Aorta (tissue), 5 donors: Measurements from ENCODE around the gene ID1. TPM values are rescaled to one million over a fixed set of nuclear protein-coding genes. Genes with fewer than 3 reads are reported as not detected.

Experiments used
- ATAC-seq: fragments of 200-7000 bp; cut with Tn5 transposase; one replicate; pipeline ENCODE4 v1.9.1; 2022; ENCODE audit warnings: moderate library complexity; ENCODE audit not compliant: low FRiP score
- DNase-seq, 2 donors: peaks; one replicate each; pipeline ENCODE4 v3.0.0-alpha.2; 2020
- H3K27ac ChIP-seq, 2 donors: one replicate each; pipeline ENCODE4 v1.5.1; 2013; ENCODE audit warnings: low read length in 2 of 2, mild to moderate bottlenecking in 2 of 2, moderate library complexity in 2 of 2, control low read depth in 1 of 2, inconsistent platforms in 1 of 2, low read depth in 1 of 2
- H3K27me3 ChIP-seq, 2 donors: one replicate each; pipeline ENCODE4 v1.6.1; 2013; ENCODE audit warnings: control low read depth in 1 of 2, low read length in 1 of 2, mild to moderate bottlenecking in 1 of 2, moderate library complexity in 1 of 2; ENCODE audit not compliant: insufficient read depth in 2 of 2, control insufficient read depth in 1 of 2
- H3K36me3 ChIP-seq, 2 donors: one replicate each; pipeline ENCODE4 v1.6.1; 2013; ENCODE audit warnings: control low read depth in 1 of 2, low read length in 1 of 2, mild to moderate bottlenecking in 1 of 2; ENCODE audit not compliant: insufficient read depth in 2 of 2, control insufficient read depth in 1 of 2
- H3K4me1 ChIP-seq, 2 donors: one replicate each; pipeline ENCODE4 v1.6.1; 2013; ENCODE audit warnings: low read length in 2 of 2, control low read depth in 1 of 2, mild to moderate bottlenecking in 1 of 2, moderate library complexity in 1 of 2; ENCODE audit not compliant: insufficient read depth in 2 of 2, control insufficient read depth in 1 of 2
- H3K4me3 ChIP-seq, 2 donors: one replicate each; pipeline ENCODE4 v1.5.1; 2013; ENCODE audit warnings: low read length in 2 of 2, control low read depth in 1 of 2, mild to moderate bottlenecking in 1 of 2
- H3K9me3 ChIP-seq: one replicate; pipeline ENCODE4 v1.6.1; 2013; ENCODE audit warnings: mild to moderate bottlenecking, low read length; ENCODE audit not compliant: control insufficient read depth
- WGBS, 2 donors: extraction: QIAGEN DNeasy Blood & Tissue Kit; methylation state at CpG; one replicate each; pipeline ENCODE4 v1.1.7; 2013; 5-methylcytosine and 5-hydroxymethylcytosine counted together
- intact Hi-C, 2 donors: fragments of 100-400 bp; cut with DNase I; formaldehyde crosslinking; loops; one replicate each; pipeline versions ENCODE4 v1.14.2 to v1.15.0; 2022
- polyA plus RNA-seq, 2 donors: library from polyadenylated mRNA; stranded (reverse); fragments of 200-250 nt; gene quantifications; one replicate each; pipeline ENCODE4 v1.2.3, GENCODE V29; 2013
- total RNA-seq, 2 donors: library from RNA; stranded (reverse); fragmentation: NEBNext Ultra II Directional; extraction: Animal tissue kit (Norgen Biotek cat#: 25700); gene quantifications; one replicate each; pipeline ENCODE4 v1.2.1, GENCODE V29; 2021
- donor health status: healthy with polysubstance abuse.
- donor health status: Bipolar disorder and iron deficiency.
- donor health status: DM: no; HTN: no; CAD: no.
- donor health status: DM: no; HTN: no; CAD: no.
- donor health status: DM: yes; HTN: yes; CAD: no.

Gene ID1
- total and polyA plus RNA-seq, 4 donors = 163 to 396 (median 276) TPM

DNA sequence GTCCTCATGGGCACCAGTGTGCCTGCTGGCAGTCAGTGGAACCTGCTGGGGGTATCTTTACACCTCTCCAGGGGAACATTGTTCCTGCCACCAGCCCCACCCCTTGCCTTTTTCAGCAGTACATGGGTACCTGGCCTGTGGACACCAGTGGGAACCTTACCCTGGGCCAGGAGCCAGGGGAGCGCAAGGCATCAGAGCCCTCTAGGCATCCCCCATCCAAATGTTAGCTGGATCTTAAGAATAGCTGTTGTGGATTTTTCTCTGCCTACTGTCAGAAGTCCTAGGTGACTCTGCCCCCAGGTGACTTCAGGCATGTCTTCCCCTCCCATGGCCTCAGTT, 38.8 kb upstream of the ID1 start:
- no peak overlapping the region for H3K27ac ChIP-seq
- ATAC-seq = no peak
- H3K36me3 ChIP-seq = peaks cover 0 to 4% of the 10 kb centered on the region in 2 donors
- no peak for DNase-seq
- H3K27me3 ChIP-seq = no peaks in the 10 kb centered on the region
- peaks cover 0 to 2% of the 10 kb centered on the region in 2 donors for H3K4me1 ChIP-seq
- no peak overlapping the region for H3K4me3 ChIP-seq
- 89 to 100% methylated on average over 1 of the region's 1 CpG for WGBS, 2 donors
- intact Hi-C loops = no loop called here
- H3K9me3 ChIP-seq = no peaks in the 10 kb centered on the region

DNA sequence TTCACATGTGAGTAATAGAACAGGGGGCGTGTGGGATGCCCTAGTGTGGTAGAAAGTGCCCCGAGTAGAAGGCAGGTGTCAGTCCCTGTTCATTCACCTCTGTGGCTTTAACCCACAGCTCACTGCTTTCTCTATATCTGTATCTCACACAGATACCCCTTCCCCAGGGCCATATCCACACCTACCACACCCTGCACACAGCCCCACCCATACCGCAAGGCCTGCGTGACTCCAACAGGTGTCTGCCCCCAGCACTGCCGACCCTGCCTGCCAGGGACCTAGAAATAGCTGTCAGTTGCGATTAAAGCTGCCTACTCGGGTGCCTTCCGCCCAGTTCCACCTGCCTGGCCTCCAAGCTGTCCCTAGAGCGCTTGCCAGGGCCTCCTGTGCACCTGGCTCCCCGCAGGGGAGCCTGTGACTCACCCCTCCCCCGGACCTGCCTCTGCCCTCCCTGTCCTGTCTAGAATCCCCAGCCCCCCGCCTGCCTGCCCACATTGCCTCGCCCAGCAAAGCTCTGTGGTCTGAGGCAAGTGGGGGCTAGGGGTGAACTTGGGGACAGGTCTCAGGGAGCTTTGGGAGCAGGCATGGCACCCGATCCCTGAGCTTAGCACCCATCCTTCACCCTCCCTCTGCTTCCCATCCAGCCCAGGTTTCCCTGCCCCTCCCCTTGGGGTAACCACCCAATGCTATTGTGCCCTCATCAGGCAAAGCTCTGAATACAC, 38.3 kb upstream of the ID1 start:
- WGBS, 2 donors = 79 to 83% methylated on average over 14 of the region's 14 CpGs
- ATAC-seq = no peak
- intact Hi-C loops = no loop called here
- DNase-seq = no peak
- H3K9me3 ChIP-seq = no peaks in the 10 kb centered on the region
- no peaks in the 10 kb centered on the region for H3K4me1 ChIP-seq
- H3K36me3 ChIP-seq = peaks cover 0 to 3% of the 10 kb centered on the region in 2 donors
- no peaks in the 10 kb centered on the region for H3K27me3 ChIP-seq
- no peak overlapping the region for H3K27ac ChIP-seq
- no peak overlapping the region for H3K4me3 ChIP-seq

DNA sequence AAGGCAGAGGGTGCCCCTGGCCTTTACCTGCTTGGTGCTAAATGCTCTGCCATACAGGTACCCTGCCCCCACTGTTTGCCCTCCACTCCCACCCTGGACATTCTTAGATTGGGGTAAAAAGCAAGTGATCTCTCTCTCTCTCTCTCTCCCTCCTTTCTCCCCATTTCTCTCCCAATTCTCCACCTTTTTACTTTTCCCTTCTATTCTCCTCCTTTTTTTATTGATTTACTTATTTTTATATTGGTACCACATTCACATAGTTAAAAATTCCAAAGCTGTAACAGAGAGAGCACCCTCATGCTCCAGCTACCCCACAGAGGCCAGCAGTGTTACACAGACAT, 37.7 kb upstream of the ID1 start:
- Histone ChIP-seq H3K4me1 (no peaks in the 10 kb centered on the region), H3K27me3 (no peaks in the 10 kb centered on the region), H3K4me3 (no peak overlapping the region), H3K36me3 (no peaks in the 10 kb centered on the region), H3K27ac (no peak overlapping the region), H3K9me3 (no peaks in the 10 kb centered on the region)
- no peak for DNase-seq
- no peak for ATAC-seq
- intact Hi-C loops = no loop called here

DNA sequence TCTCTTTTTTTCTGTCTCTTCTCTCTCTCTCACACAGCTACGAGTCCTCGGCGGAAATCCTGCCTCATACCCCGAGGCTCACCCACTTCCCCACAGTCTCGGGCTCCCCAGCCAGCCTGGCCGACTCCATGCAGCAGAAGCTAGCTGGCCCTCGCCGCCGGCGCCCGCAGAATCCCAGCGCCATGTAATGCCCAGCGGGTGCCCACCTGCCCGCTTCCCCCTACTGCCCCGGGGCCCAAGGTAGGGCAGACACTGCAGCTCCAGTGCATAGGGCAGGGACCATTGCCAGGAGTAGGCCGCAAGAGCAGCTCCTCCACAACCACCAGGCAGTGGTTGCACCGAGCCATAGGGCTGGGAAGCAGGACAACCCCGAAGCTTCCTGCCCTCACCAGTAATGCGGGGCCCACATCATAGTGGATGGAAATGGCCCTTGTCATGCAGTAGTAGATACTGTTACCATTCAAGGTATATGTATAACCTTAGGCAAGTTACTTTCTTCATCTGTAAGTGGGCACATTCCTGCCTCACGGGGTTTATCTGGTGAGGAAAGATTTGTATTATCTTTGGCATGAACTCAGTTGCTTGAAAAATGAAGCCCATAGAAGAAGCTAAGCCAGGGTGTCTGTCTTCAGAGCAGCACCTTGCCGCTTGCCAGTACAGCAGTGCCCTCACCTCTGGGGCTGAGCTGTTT, 36.9 kb upstream of the ID1 start:
- Histone ChIP-seq H3K27ac (no peak overlapping the region), H3K36me3 (no peaks in the 10 kb centered on the region), H3K4me3 (no peak overlapping the region), H3K27me3 (no peaks in the 10 kb centered on the region), H3K4me1 (no peaks in the 10 kb centered on the region), H3K9me3 (no peaks in the 10 kb centered on the region)
- no peak for ATAC-seq
- no peak for DNase-seq
- intact Hi-C loops = loop anchor here in 1 of 2 donors (2.0 kb wide), 1 partner anchor 45 kb away; no protein-coding TSS in a partner anchor
- WGBS, 2 donors = 62 to 67% methylated on average over 21 of the region's 21 CpGs

DNA sequence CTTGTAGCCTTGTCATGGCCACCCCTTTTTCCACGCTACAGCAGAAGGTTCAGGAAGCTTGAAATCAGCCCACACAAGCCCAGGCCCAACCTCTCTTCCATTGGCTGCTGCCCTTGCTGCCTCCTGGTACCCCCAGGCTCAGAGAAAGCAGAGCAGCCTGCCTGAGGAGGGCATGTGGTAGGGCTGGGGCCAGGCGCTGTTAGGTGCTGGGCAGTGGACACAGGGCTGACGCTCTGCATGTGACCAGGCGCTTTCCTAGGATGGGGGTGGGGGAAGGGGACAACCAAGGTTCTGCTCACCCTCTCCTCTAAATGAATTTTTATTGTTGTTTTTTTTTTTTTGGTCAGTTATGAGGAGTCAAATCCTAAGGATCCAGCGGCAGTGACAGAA, 36.3 kb upstream of the ID1 start:
- H3K27ac ChIP-seq = no peak overlapping the region
- WGBS, 2 donors = 63 to 79% methylated on average over 5 of the region's 5 CpGs
- no peak for ATAC-seq
- no peaks in the 10 kb centered on the region for H3K36me3 ChIP-seq
- DNase-seq = no peak
- H3K27me3 ChIP-seq = no peaks in the 10 kb centered on the region
- H3K9me3 ChIP-seq = no peaks in the 10 kb centered on the region
- H3K4me3 ChIP-seq = no peak overlapping the region
- intact Hi-C loops = loop anchor here in 1 of 2 donors (2.0 kb wide), 1 partner anchor 44 kb away; no protein-coding TSS in a partner anchor
- H3K4me1 ChIP-seq = no peaks in the 10 kb centered on the region

DNA sequence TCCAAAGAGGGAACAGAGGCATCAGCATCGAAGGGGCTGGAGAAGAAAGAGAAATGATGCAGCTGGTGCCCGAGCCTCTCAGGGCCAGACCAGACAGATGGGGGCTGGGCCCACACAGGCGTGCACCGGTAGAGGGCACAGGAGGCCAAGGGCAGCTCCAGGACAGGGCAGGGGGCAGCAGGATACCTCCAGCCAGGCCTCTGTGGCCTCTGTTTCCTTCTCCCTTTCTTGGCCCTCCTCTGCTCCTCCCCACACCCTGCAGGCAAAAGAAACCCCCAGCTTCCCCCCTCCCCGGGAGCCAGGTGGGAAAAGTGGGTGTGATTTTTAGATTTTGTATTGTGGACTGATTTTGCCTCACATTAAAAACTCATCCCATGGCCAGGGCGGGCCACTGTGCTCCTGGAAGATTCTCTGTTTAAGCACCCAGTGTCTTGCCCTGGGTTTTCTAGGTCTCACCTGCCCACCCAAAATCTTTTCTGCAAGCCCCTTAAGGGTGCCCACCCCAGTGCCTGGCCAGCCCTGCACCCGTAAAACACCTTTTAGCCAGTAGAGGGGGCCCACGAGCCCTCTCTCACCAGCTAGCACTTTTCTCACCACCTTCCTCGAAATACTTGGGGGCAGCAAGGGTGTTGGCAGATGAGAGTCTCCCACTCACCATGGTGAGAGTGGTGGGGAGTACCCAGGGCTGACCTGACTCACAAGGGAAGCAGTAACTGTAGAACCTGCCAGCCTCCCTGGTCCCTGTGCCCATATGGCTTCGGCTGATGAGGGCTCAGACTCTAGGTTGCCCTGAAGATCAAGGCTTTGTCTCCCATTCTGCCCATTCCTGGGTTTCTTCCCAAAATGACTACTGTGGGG, 35.7 kb upstream of the ID1 start:
- Histone ChIP-seq H3K4me1 (no peaks in the 10 kb centered on the region), H3K36me3 (no peaks in the 10 kb centered on the region), H3K4me3 (no peak overlapping the region), H3K9me3 (no peaks in the 10 kb centered on the region), H3K27me3 (no peaks in the 10 kb centered on the region), H3K27ac (peak overlapping the region in 1 of 2 donors; percentile 33)
- intact Hi-C loops = loop anchor here in 1 of 2 donors (2.0 kb wide), 1 partner anchor 43 kb away; no protein-coding TSS in a partner anchor
- DNase-seq = peak in 1 of 2 donors; percentile 84
- WGBS, 2 donors = 32 to 33% methylated on average over 10 of the region's 10 CpGs
- no peak for ATAC-seq

DNA sequence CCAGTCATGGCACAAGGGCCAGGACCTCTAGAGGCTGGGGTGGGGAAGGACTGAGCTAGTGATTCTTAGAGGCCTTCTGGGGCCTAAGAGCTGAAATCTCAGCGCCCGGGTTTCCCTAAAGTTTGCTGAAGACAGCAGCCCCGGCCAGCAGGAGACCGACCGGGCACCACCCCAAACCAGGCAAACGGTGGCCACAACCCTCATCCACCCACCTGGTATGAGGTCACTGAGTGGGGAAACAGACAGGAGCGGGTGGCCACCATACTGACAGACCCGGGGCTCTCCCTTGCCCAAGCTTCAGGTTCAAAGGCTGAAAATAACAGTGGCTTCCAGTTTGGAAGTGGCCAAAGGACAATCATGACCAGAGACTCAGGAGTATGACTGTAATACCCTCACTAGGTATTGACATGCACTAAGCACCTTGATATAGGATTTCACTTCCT, 35.0 kb upstream of the ID1 start:
- H3K36me3 ChIP-seq = no peaks in the 10 kb centered on the region
- H3K4me3 ChIP-seq = no peak overlapping the region
- ATAC-seq = no peak
- 70 to 75% methylated on average over 8 of the region's 8 CpGs for WGBS, 2 donors
- no peaks in the 10 kb centered on the region for H3K9me3 ChIP-seq
- no peaks in the 10 kb centered on the region for H3K4me1 ChIP-seq
- H3K27ac ChIP-seq = peak overlapping the region in 1 of 2 donors; percentile 33
- H3K27me3 ChIP-seq = no peaks in the 10 kb centered on the region
- intact Hi-C loops = no loop called here
- no peak for DNase-seq

DNA sequence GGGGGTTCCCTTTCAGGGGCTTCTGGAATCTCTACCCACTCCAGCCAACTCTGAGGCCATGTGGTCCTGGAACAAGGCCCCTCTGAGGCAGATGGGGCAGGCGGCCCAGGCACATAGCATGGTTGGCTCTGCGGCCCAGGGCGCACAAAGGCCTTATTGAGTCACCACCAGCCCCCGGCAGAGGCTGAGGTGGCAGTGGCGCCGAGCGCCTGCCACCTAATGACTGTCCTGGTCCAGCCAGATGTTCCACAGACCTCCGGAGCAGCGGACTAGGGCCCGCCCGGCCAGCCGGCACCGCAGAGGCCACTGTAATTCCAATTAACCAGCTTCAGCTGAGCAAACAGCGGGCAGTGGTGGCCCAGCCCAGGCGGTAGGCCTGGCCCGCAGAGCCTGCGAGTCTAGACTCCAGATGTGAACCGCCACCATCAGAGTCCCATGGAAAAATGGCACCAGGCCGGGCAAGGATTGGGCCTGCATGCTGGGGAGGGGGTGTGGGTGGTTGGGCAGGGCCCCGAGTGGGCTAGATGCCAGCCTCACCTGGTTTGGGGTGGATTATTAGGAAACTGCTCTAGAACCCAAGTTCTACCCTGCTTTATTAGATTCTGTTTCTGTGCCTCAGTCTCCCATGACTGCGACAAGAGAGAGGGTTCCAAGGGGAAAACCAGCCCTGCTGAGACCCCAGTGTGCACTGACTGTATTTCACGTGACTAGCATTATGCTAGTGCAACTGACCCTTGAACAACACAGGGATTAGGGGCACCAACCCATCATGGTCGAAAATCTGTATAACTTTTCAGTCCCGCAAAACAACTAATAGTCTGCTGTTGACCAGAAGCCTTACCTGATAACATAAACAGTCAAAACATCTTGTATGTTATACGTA, 34.1 kb upstream of the ID1 start:
- ATAC-seq (no peak), DNase-seq (no peak)
- intact Hi-C loops = no loop called here
- Histone ChIP-seq H3K9me3 (no peaks in the 10 kb centered on the region), H3K4me3 (no peak overlapping the region), H3K27ac (peak overlapping the region in 1 of 2 donors; percentile 6), H3K4me1 (no peaks in the 10 kb centered on the region), H3K36me3 (no peaks in the 10 kb centered on the region), H3K27me3 (no peaks in the 10 kb centered on the region)
- WGBS, 2 donors = 86 to 87% methylated on average over 25 of the region's 25 CpGs
